Measurements from ENCODE around the gene GMEB2.

GMEB2 gene

DNA sequence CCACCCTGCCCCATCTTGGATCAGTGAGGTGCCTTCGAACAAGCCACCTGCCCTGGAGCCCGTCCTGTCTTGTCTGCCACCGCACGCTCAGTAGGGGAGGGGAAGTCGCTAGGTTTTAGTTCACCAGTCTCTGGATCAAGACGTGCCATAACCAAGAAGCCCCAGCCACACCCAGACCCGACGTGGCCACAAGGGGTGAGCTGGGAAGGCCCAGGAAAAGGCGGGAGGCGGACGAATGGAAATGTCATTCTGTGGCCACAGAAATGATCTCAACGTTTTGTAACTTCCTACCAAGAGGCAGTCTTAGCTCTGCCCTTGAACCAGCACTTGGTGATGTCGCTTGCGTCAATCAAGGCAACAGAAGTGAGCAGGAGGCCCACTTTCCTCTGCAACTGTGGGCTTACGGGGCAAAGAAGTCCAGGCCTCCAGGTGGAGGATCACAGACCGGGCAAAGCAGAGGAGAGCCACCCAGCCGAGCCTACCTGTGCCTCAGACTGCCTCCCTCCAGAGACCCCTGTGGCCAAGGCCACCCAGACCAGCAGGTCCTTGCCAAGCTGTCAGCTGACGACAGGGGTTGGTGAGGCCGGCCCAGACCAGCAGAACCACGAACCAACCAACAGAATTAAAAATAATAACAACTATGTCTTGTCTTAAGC lies 14.5 kb downstream of the GMEB2 start:
- TF ChIP-seq GATA3 (IDR thresholded peaks at IDR 0.05; ENCODE audit: low read depth, low read length) (no peak), GATA2 (IDR thresholded peaks at IDR 0.05; ENCODE audit: low read depth, low read length) (no peak)

- TF ChIP-seq GATA3 (IDR thresholded peaks at IDR 0.05; ENCODE audit: low read depth, low read length) (no peak), GATA2 (IDR thresholded peaks at IDR 0.05; ENCODE audit: low read depth, low read length) (no peak)
Observed at GRCh38 chr20:63611646-63612045, 15.3 kb downstream of the GMEB2 start.

GRCh38 chr20:63610581-63611435 lies 16.1 kb downstream of the GMEB2 start:
- TF ChIP-seq GATA3 (IDR thresholded peaks at IDR 0.05; ENCODE audit: low read depth, low read length) (no peak), GATA2 (IDR thresholded peaks at IDR 0.05; ENCODE audit: low read depth, low read length) (no peak)

GRCh38 chr20:63606686-63607085 lies 20.2 kb downstream of the GMEB2 start:
- no peak for TF ChIP-seq GATA3 (IDR thresholded peaks at IDR 0.05; ENCODE audit: low read depth, low read length)
- no peak for TF ChIP-seq GATA2 (IDR thresholded peaks at IDR 0.05; ENCODE audit: low read depth, low read length)

- TF ChIP-seq GATA2 (IDR thresholded peaks at IDR 0.05; ENCODE audit: low read depth, low read length) (no peak), GATA3 (IDR thresholded peaks at IDR 0.05; ENCODE audit: low read depth, low read length) (no peak)
Observed at GRCh38 chr20:63602321-63602720, 24.6 kb downstream of the GMEB2 start.

DNA sequence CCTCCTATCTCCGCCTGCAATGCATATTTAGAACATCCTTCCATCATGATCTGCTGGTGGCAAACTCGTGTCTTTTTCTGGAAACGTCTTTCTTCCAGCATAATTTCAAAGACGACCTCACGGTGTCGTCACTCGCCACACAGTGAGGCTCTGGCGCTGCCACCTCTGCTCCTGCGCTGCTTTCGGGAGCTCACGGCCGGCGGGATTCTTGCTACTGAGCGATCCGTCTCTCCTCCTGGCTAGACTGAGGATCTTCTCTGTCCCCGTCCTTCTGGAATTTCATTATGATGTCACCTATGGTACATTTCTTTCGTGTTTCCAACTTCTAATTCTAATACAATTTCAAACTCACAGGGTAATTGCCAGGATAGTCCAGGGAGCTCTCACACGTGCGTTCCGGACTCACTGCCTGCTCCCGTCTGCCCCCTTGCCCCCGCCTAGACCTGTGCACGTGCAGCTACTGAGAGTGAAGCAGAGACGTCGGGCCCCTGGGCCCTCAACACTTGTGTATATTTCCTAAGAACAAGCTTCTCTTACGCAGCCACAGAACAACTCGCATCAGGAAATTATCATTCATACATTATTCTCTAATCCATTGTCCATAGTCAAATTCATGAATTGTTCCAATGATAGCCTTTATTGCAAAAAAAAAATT lies 27.4 kb downstream of the GMEB2 start:
- TF ChIP-seq GATA2 (IDR thresholded peaks at IDR 0.05; ENCODE audit: low read depth, low read length) (no peak), GATA3 (IDR thresholded peaks at IDR 0.05; ENCODE audit: low read depth, low read length) (no peak)

- TF ChIP-seq GATA2 (IDR thresholded peaks at IDR 0.05; ENCODE audit: low read depth, low read length) (no peak), GATA3 (IDR thresholded peaks at IDR 0.05; ENCODE audit: low read depth, low read length) (no peak)
Observed at GRCh38 chr20:63598479-63599395, 28.2 kb downstream of the GMEB2 start.

DNA sequence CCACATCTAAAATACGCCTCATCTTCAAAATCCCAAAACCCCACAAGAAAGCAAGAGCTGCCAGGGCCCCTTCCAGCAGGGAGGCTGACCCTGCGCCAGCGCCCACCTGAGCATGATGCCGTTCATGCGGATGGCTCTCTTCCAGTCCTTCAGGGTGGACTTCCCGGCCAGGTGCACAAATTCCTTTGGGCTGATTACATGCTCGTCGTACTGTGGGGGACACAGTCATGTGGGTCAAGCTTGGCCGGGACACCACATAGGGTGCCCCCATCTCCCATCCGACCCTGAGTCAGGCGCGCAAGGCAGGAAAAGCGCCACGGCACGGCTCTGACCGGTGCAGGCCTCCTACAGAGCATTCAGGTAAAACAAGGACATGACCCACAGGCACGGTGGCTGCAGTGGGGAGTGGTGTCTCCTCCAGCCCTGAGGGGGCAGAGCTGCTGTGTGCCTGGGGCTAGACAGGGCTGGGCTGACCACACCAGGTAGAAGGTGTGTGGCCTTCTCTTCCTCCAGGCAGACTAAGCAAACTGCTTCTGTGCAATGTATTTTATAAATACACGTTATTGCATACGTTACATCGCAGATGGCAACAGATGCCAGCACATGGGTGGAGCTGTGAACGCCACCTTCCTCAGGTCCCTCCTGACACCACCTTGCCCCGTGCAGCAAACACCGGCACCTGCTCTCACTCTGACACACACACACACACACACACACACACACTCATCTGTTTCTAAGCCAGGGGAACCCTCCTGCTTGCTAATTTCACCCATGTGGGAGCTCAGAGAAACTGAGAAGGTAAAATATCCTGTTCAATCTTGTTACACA lies 29.0 kb downstream of the GMEB2 start:
- TF ChIP-seq GATA2 (IDR thresholded peaks at IDR 0.05; ENCODE audit: low read depth, low read length) (no peak), GATA3 (IDR thresholded peaks at IDR 0.05; ENCODE audit: low read depth, low read length) (no peak)

DNA sequence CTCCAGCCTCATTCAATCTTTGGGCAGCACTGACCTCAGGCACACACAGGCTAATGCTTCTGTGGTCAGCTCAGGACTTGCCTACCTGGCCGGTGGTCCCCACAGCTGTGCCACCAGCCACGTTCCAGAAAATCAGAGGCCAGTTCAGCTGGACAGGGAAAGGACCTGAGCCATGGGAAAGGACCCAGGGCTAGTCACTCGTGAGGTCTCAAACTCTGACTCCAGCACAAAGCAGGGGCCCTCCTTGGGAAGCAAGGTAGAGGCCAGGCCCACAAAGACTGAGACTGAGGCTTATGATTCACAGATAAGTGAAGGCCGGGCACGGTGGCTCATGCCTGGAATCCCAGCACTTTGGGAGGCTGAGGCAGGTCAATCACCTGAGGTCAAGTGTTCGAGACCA lies 30.5 kb downstream of the GMEB2 start:
- TF ChIP-seq GATA2 (IDR thresholded peaks at IDR 0.05; ENCODE audit: low read depth, low read length): no peak
- TF ChIP-seq GATA3 (IDR thresholded peaks at IDR 0.05; ENCODE audit: low read depth, low read length): no peak

- TF ChIP-seq GATA3 (IDR thresholded peaks at IDR 0.05; ENCODE audit: low read depth, low read length): no peak
- no peak for TF ChIP-seq GATA2 (IDR thresholded peaks at IDR 0.05; ENCODE audit: low read depth, low read length)
Observed at GRCh38 chr20:63595416-63596127, 31.3 kb downstream of the GMEB2 start.

- TF ChIP-seq GATA2 (IDR thresholded peaks at IDR 0.05; ENCODE audit: low read depth, low read length) (no peak), GATA3 (IDR thresholded peaks at IDR 0.05; ENCODE audit: low read depth, low read length) (no peak)
Observed at GRCh38 chr20:63594043-63594561, 32.8 kb downstream of the GMEB2 start.

GRCh38 chr20:63592661-63593060 lies 34.2 kb downstream of the GMEB2 start:
- TF ChIP-seq GATA2 (IDR thresholded peaks at IDR 0.05; ENCODE audit: low read depth, low read length): no peak
- TF ChIP-seq GATA3 (IDR thresholded peaks at IDR 0.05; ENCODE audit: low read depth, low read length): no peak
